Parathyroid adenoma (tissue), 2 donors: ENCODE measurements around the gene POLR3A.

Experiments used
- H2AFZ ChIP-seq: fragments of 300-600 bp; sonication (generic); one replicate; pipeline ENCODE4 v1.7.0; 2017; ENCODE audit warnings: antibody characterized with exemption, mild to moderate bottlenecking
- H3K27ac ChIP-seq: fragments of 300-600 bp; sonication (generic); one replicate; pipeline ENCODE4 v1.7.0; 2017
- H3K27me3 ChIP-seq: fragments of 300-600 bp; sonication (generic); one replicate; pipeline ENCODE4 v1.7.0; 2017; ENCODE audit warnings: low read length; ENCODE audit not compliant: control insufficient read depth, insufficient read depth
- H3K36me3 ChIP-seq: fragments of 300-600 bp; sonication (generic); one replicate; pipeline ENCODE4 v1.7.0; 2017; ENCODE audit warnings: low read length; ENCODE audit not compliant: control insufficient read depth, insufficient read depth
- H3K4me1 ChIP-seq: fragments of 300-600 bp; sonication (generic); one replicate; pipeline ENCODE4 v1.7.0; 2017; ENCODE audit warnings: control low read depth
- H3K4me2 ChIP-seq: fragments of 300-600 bp; sonication (generic); one replicate; pipeline ENCODE4 v1.7.0; 2017; ENCODE audit warnings: low read length
- H3K4me3 ChIP-seq: fragments of 300-600 bp; sonication (generic); one replicate; pipeline ENCODE4 v1.7.0; 2017; ENCODE audit warnings: low read depth, low read length
- H3K79me2 ChIP-seq: fragments of 300-600 bp; sonication (generic); one replicate; pipeline ENCODE4 v1.7.0; 2017; ENCODE audit warnings: control low read depth
- H3K9ac ChIP-seq: fragments of 300-600 bp; sonication (generic); one replicate; pipeline ENCODE4 v1.7.0; 2017; ENCODE audit warnings: mild to moderate bottlenecking
- H3K9me3 ChIP-seq: fragments of 300-600 bp; sonication (generic); one replicate; pipeline ENCODE4 v1.7.0; 2017; ENCODE audit warnings: low read length; ENCODE audit not compliant: control insufficient read depth
- TF ChIP-seq, protein P1 (sequence below): fragments of 300-600 bp; sonication (generic); IDR thresholded peaks from one replicate; pipeline ENCODE4 v1.7.0; 2017; ENCODE audit warnings: antibody characterized with exemption, mild to moderate bottlenecking
- donor health status: primary hyperparathyroidism.

Gene POLR3A

DNA sequence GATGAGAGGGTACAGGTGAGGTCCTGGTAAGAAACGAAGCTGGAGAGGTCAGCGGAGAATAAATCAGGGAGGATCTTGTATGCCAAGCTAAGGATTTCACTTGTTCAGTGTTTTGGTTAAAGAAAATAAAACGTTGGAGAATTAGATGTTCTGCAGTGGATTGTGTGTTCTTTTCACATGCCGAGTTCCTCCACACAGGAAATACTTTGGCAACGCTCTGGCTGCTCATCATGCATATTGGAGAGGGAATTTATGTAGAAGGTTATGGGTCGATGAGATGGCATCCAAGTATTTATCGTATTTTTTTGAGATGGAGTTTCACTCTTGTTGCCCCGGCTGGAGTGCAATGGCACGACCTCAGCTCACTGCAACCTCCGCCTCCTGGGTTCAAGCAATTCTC lies 15.4 kb upstream of the POLR3A start:
- TF ChIP-seq, protein P1, sequence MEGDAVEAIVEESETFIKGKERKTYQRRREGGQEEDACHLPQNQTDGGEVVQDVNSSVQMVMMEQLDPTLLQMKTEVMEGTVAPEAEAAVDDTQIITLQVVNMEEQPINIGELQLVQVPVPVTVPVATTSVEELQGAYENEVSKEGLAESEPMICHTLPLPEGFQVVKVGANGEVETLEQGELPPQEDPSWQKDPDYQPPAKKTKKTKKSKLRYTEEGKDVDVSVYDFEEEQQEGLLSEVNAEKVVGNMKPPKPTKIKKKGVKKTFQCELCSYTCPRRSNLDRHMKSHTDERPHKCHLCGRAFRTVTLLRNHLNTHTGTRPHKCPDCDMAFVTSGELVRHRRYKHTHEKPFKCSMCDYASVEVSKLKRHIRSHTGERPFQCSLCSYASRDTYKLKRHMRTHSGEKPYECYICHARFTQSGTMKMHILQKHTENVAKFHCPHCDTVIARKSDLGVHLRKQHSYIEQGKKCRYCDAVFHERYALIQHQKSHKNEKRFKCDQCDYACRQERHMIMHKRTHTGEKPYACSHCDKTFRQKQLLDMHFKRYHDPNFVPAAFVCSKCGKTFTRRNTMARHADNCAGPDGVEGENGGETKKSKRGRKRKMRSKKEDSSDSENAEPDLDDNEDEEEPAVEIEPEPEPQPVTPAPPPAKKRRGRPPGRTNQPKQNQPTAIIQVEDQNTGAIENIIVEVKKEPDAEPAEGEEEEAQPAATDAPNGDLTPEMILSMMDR: no peak
- H3K4me1 ChIP-seq: no peaks in the 10 kb centered on the region

DNA sequence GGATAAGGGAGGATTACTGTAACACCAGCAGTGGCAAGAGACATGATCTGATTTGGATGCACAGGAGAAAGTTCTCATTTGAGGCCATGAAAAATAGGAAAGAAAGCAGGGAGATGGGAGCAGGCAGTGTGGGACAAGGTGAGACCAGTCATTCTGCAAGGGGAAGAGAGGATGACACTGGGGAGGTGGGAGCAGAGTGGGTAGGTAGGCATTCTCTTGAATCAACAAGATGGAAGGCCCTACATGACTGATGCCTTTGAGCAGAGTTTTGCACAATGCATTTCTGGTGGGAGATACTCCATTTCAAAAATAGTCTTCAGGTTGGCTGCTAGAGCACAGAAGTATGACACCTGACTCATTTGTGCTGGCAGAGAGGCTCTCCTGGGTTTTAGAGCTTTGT lies 14.9 kb upstream of the POLR3A start:
- Histone ChIP-seq H2AFZ (no peak overlapping the region), H3K27ac (no peak overlapping the region), H3K79me2 (peaks cover 5% of the 10 kb centered on the region), H3K4me3 (no peak overlapping the region), H3K4me2 (no peak overlapping the region), H3K9ac (no peak overlapping the region), H3K27me3 (no peaks in the 10 kb centered on the region), H3K9me3 (no peaks in the 10 kb centered on the region), H3K36me3 (no peaks in the 10 kb centered on the region), H3K4me1 (no peaks in the 10 kb centered on the region)
- TF ChIP-seq, protein P1: no peak

More for the DNA sequence above, 15.4 kb upstream of the POLR3A start:
- H2AFZ ChIP-seq: no peak overlapping the region
- H3K4me2 ChIP-seq: no peak overlapping the region
- H3K4me3 ChIP-seq: no peak overlapping the region
- H3K36me3 ChIP-seq: no peaks in the 10 kb centered on the region
- H3K79me2 ChIP-seq: peaks cover 5% of the 10 kb centered on the region
- no peaks in the 10 kb centered on the region for H3K9me3 ChIP-seq
- H3K27me3 ChIP-seq: no peaks in the 10 kb centered on the region
- H3K9ac ChIP-seq: no peak overlapping the region
- H3K27ac ChIP-seq: no peak overlapping the region

DNA sequence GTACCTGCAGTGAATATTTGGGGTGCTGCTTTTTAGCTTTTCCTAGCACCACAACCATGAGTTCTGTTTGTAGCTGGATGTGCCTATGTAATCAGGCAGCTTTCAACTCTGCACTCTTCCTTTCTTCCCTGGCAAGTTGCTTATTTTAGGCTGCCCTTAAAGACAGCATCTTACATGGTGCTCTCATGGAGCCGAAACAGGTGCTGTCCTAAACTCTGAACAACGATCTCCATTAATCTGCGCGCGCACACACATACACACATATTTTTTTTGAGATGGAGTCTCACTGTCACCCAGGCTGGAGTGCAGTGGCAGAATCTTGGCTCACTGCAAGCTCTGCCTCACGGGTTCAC lies 13.4 kb upstream of the POLR3A start:
- Histone ChIP-seq H3K9me3 (no peaks in the 10 kb centered on the region), H3K27me3 (no peaks in the 10 kb centered on the region), H3K27ac (no peak overlapping the region), H3K4me1 (no peaks in the 10 kb centered on the region), H3K4me2 (no peak overlapping the region), H3K9ac (no peak overlapping the region), H3K79me2 (peaks cover 5% of the 10 kb centered on the region), H2AFZ (no peak overlapping the region), H3K4me3 (no peak overlapping the region), H3K36me3 (no peaks in the 10 kb centered on the region)
- TF ChIP-seq, protein P1: no peak

DNA sequence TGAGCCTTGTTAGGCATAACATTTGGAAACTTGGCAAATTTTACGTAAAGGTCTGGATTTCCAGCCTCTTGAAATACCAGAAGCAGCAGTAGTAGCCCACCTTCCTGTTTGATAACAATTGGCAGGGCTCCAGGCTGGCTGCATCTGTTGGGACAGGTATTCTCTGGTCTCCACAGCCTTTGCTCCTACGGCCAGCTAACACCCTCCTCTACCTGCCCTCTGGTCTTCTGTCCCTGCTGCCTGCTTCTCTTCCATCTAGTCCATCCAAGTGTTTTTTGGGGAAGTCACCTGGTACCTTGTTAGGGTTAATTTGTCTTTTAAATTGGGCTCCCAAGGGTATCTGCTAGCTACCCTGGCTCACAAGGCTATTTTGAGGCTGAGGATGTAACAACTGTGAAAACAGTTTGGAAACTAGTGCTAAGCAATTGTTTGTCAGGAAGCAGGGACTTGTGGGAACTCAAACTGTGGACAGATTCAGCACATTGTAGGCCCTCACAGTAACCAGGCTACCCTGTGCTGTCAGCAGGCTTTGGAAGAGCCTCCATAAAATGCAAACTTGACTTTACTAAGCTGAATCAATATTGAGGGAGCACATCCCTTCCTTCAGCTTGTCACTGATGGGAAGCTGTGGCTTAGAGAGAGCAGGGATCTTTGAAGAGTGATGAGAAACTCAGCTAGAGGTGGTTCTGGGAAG lies 12.9 kb upstream of the POLR3A start:
- H3K9ac ChIP-seq: no peak overlapping the region
- no peak overlapping the region for H3K4me3 ChIP-seq
- H3K27ac ChIP-seq: no peak overlapping the region
- no peaks in the 10 kb centered on the region for H3K27me3 ChIP-seq
- H3K4me1 ChIP-seq: no peaks in the 10 kb centered on the region
- H3K79me2 ChIP-seq: peaks cover 5% of the 10 kb centered on the region
- no peaks in the 10 kb centered on the region for H3K9me3 ChIP-seq
- no peaks in the 10 kb centered on the region for H3K36me3 ChIP-seq
- no peak overlapping the region for H3K4me2 ChIP-seq
- no peak overlapping the region for H2AFZ ChIP-seq
- TF ChIP-seq, protein P1: no peak
